HG03571 (cell line): ENCODE measurements around the gene TOR1B.
"Not testable (repeated sequence)": the region's sequence is repeated elsewhere in the genome, so short reads cannot be mapped to it uniquely, and the experiment has no call there.

Experiments used
- ATAC-seq: cut with Tn5 transposase; IDR thresholded peaks from one replicate; pipeline ENCODE4 v1.9.1; 2021; ENCODE audit not compliant: unreplicated experiment

Gene TOR1B

GRCh38 chr9:129802833-129803675 lies at the start of gene TOR1B:
Gene TOR1B, plus strand, starts transcription at chr9:129803184. Its CDS starts 29 bp downstream, at chr9:129803213.
- peak; percentile 85 for ATAC-seq

GRCh38 chr9:129755151-129755550 lies 47.8 kb upstream of the TOR1B start:
- ATAC-seq = no peak

GRCh38 chr9:129756191-129756590 lies 46.8 kb upstream of the TOR1B start:
- no peak for ATAC-seq

- no peak for ATAC-seq
Observed at GRCh38 chr9:129757045-129757444, 45.9 kb upstream of the TOR1B start.

GRCh38 chr9:129759319-129759718 lies 43.7 kb upstream of the TOR1B start:
- ATAC-seq = no peak

GRCh38 chr9:129759804-129760502 lies 43.0 kb upstream of the TOR1B start:
- no peak for ATAC-seq

- ATAC-seq = not testable (repeated sequence)
Observed at GRCh38 chr9:129760784-129761183, 42.2 kb upstream of the TOR1B start.

- no peak for ATAC-seq
Observed at GRCh38 chr9:129761293-129761900, 41.6 kb upstream of the TOR1B start.

GRCh38 chr9:129761901-129762369 lies 41.0 kb upstream of the TOR1B start:
- ATAC-seq = no peak

GRCh38 chr9:129762370-129762984 lies 40.5 kb upstream of the TOR1B start:
- ATAC-seq = not testable (repeated sequence)

GRCh38 chr9:129762985-129763926 lies 39.7 kb upstream of the TOR1B start:
- ATAC-seq = no peak

- ATAC-seq = no peak
Observed at GRCh38 chr9:129765764-129766317, 37.1 kb upstream of the TOR1B start.

- ATAC-seq = no peak
Observed at GRCh38 chr9:129768486-129768885, 34.5 kb upstream of the TOR1B start.

GRCh38 chr9:129769669-129770068 lies 33.3 kb upstream of the TOR1B start:
- ATAC-seq = no peak

GRCh38 chr9:129770741-129771140 lies 32.2 kb upstream of the TOR1B start:
- no peak for ATAC-seq

- no peak for ATAC-seq
Observed at GRCh38 chr9:129773262-129774048, 29.5 kb upstream of the TOR1B start.

GRCh38 chr9:129774791-129775447 lies 28.1 kb upstream of the TOR1B start:
- no peak for ATAC-seq

GRCh38 chr9:129775448-129775798 lies 27.6 kb upstream of the TOR1B start:
- ATAC-seq = no peak

GRCh38 chr9:129776096-129776495 lies 26.9 kb upstream of the TOR1B start:
- not testable (repeated sequence) for ATAC-seq
